ENCODE measurements around the gene AGPAT4. TPM values are rescaled to one million over a fixed set of nuclear protein-coding genes. Genes with fewer than 3 reads are reported as not detected.
"Not testable (repeated sequence)": the region's sequence is repeated elsewhere in the genome, so short reads cannot be mapped to it uniquely, and the experiment has no call there.

The AGPAT4 gene
- total RNA-seq, 4 donors from 2014 or later = 1.0 to 17.4 (median 6.4) TPM

GRCh38 chr6:161188547-161189465 lies 85.1 kb downstream of the AGPAT4 start:
- Histone ChIP-seq H3K9me3 (no peaks in the 10 kb centered on the region), H3K27me3 (no peaks in the 10 kb centered on the region), H3K27ac (no peak overlapping the region), H3K4me1 (no peaks in the 10 kb centered on the region), H3K36me3 (no peaks in the 10 kb centered on the region), H3K4me3 (no peak overlapping the region)
- intact Hi-C loops (cut with DNase I) = no loop called here
- TF ChIP-seq POLR2A (IDR thresholded peaks at IDR 0.05) = no peak
- TF ChIP-seq, protein P1, sequence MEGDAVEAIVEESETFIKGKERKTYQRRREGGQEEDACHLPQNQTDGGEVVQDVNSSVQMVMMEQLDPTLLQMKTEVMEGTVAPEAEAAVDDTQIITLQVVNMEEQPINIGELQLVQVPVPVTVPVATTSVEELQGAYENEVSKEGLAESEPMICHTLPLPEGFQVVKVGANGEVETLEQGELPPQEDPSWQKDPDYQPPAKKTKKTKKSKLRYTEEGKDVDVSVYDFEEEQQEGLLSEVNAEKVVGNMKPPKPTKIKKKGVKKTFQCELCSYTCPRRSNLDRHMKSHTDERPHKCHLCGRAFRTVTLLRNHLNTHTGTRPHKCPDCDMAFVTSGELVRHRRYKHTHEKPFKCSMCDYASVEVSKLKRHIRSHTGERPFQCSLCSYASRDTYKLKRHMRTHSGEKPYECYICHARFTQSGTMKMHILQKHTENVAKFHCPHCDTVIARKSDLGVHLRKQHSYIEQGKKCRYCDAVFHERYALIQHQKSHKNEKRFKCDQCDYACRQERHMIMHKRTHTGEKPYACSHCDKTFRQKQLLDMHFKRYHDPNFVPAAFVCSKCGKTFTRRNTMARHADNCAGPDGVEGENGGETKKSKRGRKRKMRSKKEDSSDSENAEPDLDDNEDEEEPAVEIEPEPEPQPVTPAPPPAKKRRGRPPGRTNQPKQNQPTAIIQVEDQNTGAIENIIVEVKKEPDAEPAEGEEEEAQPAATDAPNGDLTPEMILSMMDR (IDR thresholded peaks at IDR 0.05) = no peak
- 89 to 90% methylated on average over 15 to 19 of the region's 19 CpGs for WGBS, 2 donors
- no peak for DNase-seq

GRCh38 chr6:161186173-161186769 lies 87.6 kb downstream of the AGPAT4 start:
- no peaks in the 10 kb centered on the region for H3K9me3 ChIP-seq
- H3K36me3 ChIP-seq = no peaks in the 10 kb centered on the region
- H3K4me3 ChIP-seq = no peak overlapping the region
- H3K4me1 ChIP-seq = no peaks in the 10 kb centered on the region
- no peak for TF ChIP-seq POLR2A (IDR thresholded peaks at IDR 0.05)
- TF ChIP-seq, protein P1 (IDR thresholded peaks at IDR 0.05) = no peak
- intact Hi-C loops (cut with DNase I) = no loop called here
- no peak for DNase-seq
- WGBS, 2 donors = 62 to 86% methylated on average over 16 to 17 of the region's 17 CpGs
- H3K27ac ChIP-seq = no peak overlapping the region
- H3K27me3 ChIP-seq = no peaks in the 10 kb centered on the region

GRCh38 chr6:161181121-161181520 lies 92.7 kb downstream of the AGPAT4 start:
- 77 to 91% methylated on average over 8 of the region's 8 CpGs for WGBS, 2 donors
- no peak overlapping the region for H3K4me3 ChIP-seq
- no peak for TF ChIP-seq POLR2A (IDR thresholded peaks at IDR 0.05)
- TF ChIP-seq, protein P1 (IDR thresholded peaks at IDR 0.05) = no peak
- no peaks in the 10 kb centered on the region for H3K27me3 ChIP-seq
- no peak overlapping the region for H3K27ac ChIP-seq
- H3K36me3 ChIP-seq = no peaks in the 10 kb centered on the region
- intact Hi-C loops (cut with DNase I) = no loop called here
- no peaks in the 10 kb centered on the region for H3K4me1 ChIP-seq
- H3K9me3 ChIP-seq = peaks cover 0 to 6% (median 5%) of the 10 kb centered on the region in 3 donors
- no peak for DNase-seq

- WGBS, 2 donors = 100% methylated on average over 1 of the region's 14 CpGs; no CpG with 5 or more reads in 1 of the 2 donors
- H3K27ac ChIP-seq; H3K27me3 ChIP-seq; H3K36me3 ChIP-seq; H3K9me3 ChIP-seq; H3K4me1 ChIP-seq; DNase-seq; H3K4me3 ChIP-seq; intact Hi-C loops (cut with DNase I): not testable (repeated sequence)
Measured at GRCh38 chr6:161178155-161178554, 95.7 kb downstream of the AGPAT4 start.

GRCh38 chr6:161176428-161176827 lies 97.4 kb downstream of the AGPAT4 start:
- H3K4me3 ChIP-seq; H3K9me3 ChIP-seq; H3K27ac ChIP-seq; H3K4me1 ChIP-seq; H3K36me3 ChIP-seq; H3K27me3 ChIP-seq; intact Hi-C loops (cut with DNase I); DNase-seq: not testable (repeated sequence)
- WGBS, 2 donors = 92 to 93% methylated on average over 3 of the region's 3 CpGs

DNA sequence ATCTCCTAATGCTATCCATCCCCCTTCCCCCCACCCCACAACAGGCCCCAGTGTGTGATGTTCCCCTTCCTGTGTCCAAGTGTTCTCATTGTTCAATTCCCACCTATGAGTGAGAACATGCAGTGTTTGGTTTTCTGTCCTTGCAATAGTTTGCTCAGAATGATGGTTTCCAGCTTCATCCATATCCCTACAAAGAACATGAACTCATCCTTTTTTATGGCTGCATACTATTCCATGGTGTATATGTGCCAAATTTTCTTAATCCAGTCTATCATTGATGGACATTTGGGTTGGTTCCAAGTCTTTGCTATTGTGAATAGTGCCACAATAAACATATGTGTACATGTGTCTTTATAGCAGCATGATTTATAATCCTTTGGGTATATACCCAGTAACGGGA lies 101.1 kb downstream of the AGPAT4 start:
- peaks cover 0 to 11% (median 0%) of the 10 kb centered on the region in 3 donors for H3K4me1 ChIP-seq
- 0% methylated on average over 1 of the region's 1 CpG for WGBS, 2 donors
- H3K27me3 ChIP-seq; intact Hi-C loops (cut with DNase I); H3K27ac ChIP-seq; H3K36me3 ChIP-seq; H3K4me3 ChIP-seq; H3K9me3 ChIP-seq; DNase-seq: not testable (repeated sequence)
